22Rv1 (cell line): ENCODE measurements around the gene HBM.
"Not testable (repeated sequence)": the region's sequence is repeated elsewhere in the genome, so short reads cannot be mapped to it uniquely, and the experiment has no call there.

ENCODE experiments used
- H3K27ac ChIP-seq: fragments of 450-650 bp; 2 replicates; pipeline ENCODE4 v1.5.1; 2017
- CTCF ChIP-seq: fragments of 450-650 bp; IDR thresholded peaks from 2 replicates; pipeline ENCODE4 v1.5.1; 2017; ENCODE audit warnings: mild to moderate bottlenecking
- ZFX ChIP-seq: fragments of 450-650 bp; IDR thresholded peaks from 2 replicates; pipeline ENCODE4 v1.6.1; 2017; ENCODE audit warnings: antibody characterized with exemption, borderline replicate concordance

HBM gene

GRCh38 chr16:160691-161190 is 5.0 kb upstream of the HBM start:
- TF ChIP-seq CTCF = no peak
- TF ChIP-seq ZFX = no peak
- no peak overlapping the region for H3K27ac ChIP-seq

- H3K27ac ChIP-seq = no peak overlapping the region
- TF ChIP-seq CTCF (no peak), ZFX (no peak)
Measured at GRCh38 chr16:162271-162991, 3.3 kb upstream of the HBM start.

GRCh38 chr16:163139-163538 is 2.6 kb upstream of the HBM start:
- not testable (repeated sequence) for H3K27ac ChIP-seq

GRCh38 chr16:163696-164095 is 2.1 kb upstream of the HBM start:
- H3K27ac ChIP-seq = not testable (repeated sequence)

- H3K27ac ChIP-seq = not testable (repeated sequence)
Measured at GRCh38 chr16:164134-164823, 1.5 kb upstream of the HBM start.

GRCh38 chr16:164827-165538 is 795 bp upstream of the HBM start:
- peak overlapping the region; percentile 26 for H3K27ac ChIP-seq
- TF ChIP-seq ZFX = no peak
- TF ChIP-seq CTCF = no peak

GRCh38 chr16:166375-167121 is 770 bp downstream of the HBM start:
- H3K27ac ChIP-seq = no peak overlapping the region
- TF ChIP-seq ZFX = no peak
- no peak for TF ChIP-seq CTCF

- no peak overlapping the region for H3K27ac ChIP-seq
- TF ChIP-seq ZFX (no peak), CTCF (no peak)
Measured at GRCh38 chr16:167122-167690, 1.4 kb downstream of the HBM start.
